Calu3 (cell line): Measurements from ENCODE around the gene ZNFX1. TPM values are rescaled to one million over a fixed set of nuclear protein-coding genes. Genes with fewer than 3 reads are reported as not detected.

Experiments
- BruUV-seq: library from RNA; stranded (reverse); fragments of 400-500 nt; replicated peaks from 2 replicates; lab custom pipeline; 2021; lab: Mats Ljungman, UMichigan
- CTCF ChIA-PET: fragments of 300-600 bp; sonication (Branson Sonifier 250); formaldehyde crosslinking; loops from one replicate; lab custom pipeline; 2022; ENCODE audit warnings: antibody characterized with exemption; lab: Charles Lee
- DNase-seq: peaks from one replicate; pipeline ENCODE4 v3.0.0; 2022
- H3K27ac Mint-ChIP-seq: one replicate; pipeline ENCODE4 v1.8.0; 2022; ENCODE audit warnings: mixed read lengths; ENCODE audit not compliant: unreplicated experiment
- H3K27me3 Mint-ChIP-seq: one replicate; pipeline ENCODE4 v1.8.0; 2022; ENCODE audit warnings: mixed read lengths; ENCODE audit not compliant: unreplicated experiment
- H3K36me3 Mint-ChIP-seq: one replicate; pipeline ENCODE4 v1.8.0; 2022; ENCODE audit warnings: mild to moderate bottlenecking, moderate library complexity, mixed read lengths; ENCODE audit not compliant: insufficient read depth, unreplicated experiment
- H3K4me1 Mint-ChIP-seq: one replicate; pipeline ENCODE4 v1.8.0; 2022; ENCODE audit warnings: mild to moderate bottlenecking, low read depth, mixed read lengths; ENCODE audit not compliant: unreplicated experiment
- H3K4me3 Mint-ChIP-seq: one replicate; pipeline ENCODE4 v1.8.0; 2022; ENCODE audit warnings: mild to moderate bottlenecking, low read depth, moderate library complexity, mixed read lengths; ENCODE audit not compliant: unreplicated experiment
- H3K9me3 Mint-ChIP-seq: one replicate; pipeline ENCODE4 v1.8.0; 2022; ENCODE audit warnings: low read depth, mixed read lengths; ENCODE audit not compliant: unreplicated experiment
- intact Hi-C: fragments of 100-400 bp; cut with micrococcal nuclease; formaldehyde crosslinking; loops from one replicate; pipeline ENCODE4 v1.10.0; 2022; ENCODE audit not compliant: unreplicated experiment
- total RNA-seq: library from RNA; stranded (reverse); gene quantifications from 2 replicates; pipeline ENCODE4 v1.2.3, GENCODE V29; 2022
- TF ChIP-seq, protein P1 (sequence below): fragments of 200-600 bp; IDR thresholded peaks from one replicate; pipeline ENCODE4 v1.8.0; 2022; ENCODE audit warnings: antibody characterized with exemption; ENCODE audit not compliant: unreplicated experiment

The ZNFX1 gene
- total RNA-seq, 1 experiment from 2014 or later, result 94.1 TPM

DNA sequence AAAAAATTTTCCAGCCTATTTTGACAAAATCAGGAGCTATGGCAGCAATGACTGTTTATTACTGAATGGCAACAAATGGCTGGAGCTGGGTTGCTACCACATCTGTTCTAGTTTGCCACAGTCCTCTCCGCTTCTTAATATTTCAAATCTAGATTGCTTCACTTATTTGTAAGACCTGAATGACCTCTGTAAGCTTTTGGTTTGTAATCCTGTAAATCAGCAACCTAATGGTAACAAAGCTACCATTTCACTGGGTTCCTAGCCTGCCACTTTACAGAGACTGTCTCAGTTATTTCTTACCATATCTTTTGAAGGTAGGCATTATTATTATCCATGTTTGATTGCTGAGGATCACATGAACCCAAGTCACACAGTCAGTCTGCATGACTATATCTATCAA, 15.4 kb downstream of the ZNFX1 start:
- CTCF ChIA-PET, result interaction anchor here (0.6 to 1.3 kb wide), 3 partner anchors 9 to 278 kb away, joined by 3 to 4 read pairs (median 3); no protein-coding TSS in a partner anchor
- peaks cover 85% of the 10 kb centered on the region for H3K36me3 Mint-ChIP-seq

DNA sequence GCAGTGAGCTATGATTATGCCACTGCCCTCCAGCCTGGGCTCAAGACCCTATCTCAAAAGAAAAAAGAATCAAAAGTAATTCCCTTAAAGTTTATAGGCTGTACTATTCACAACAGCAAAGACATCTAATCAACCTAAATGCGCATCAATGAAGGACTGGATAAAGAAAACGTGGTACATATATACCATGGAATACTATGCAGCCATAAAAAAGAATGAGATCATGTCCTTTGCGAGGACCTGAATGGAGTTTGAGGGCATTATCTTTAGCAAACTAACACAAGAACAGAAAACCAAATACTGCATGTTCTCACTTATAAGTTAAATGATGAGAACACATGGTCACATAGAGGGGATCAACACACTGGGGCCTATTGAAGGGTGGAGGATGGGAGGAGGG, 16.7 kb downstream of the ZNFX1 start:
- Mint-ChIP-seq H3K27me3 (no peaks in the 10 kb centered on the region), H3K4me3 (no peak overlapping the region), H3K36me3 (peaks cover 85% of the 10 kb centered on the region), H3K9me3 (no peaks in the 10 kb centered on the region), H3K4me1 (peaks cover 15% of the 10 kb centered on the region), H3K27ac (no peak overlapping the region)
- CTCF ChIA-PET, result no interaction called here
- BruUV-seq, result no TSS peak
- DNase-seq, result no peak
- intact Hi-C loops, result no loop called here
- TF ChIP-seq, protein P1, sequence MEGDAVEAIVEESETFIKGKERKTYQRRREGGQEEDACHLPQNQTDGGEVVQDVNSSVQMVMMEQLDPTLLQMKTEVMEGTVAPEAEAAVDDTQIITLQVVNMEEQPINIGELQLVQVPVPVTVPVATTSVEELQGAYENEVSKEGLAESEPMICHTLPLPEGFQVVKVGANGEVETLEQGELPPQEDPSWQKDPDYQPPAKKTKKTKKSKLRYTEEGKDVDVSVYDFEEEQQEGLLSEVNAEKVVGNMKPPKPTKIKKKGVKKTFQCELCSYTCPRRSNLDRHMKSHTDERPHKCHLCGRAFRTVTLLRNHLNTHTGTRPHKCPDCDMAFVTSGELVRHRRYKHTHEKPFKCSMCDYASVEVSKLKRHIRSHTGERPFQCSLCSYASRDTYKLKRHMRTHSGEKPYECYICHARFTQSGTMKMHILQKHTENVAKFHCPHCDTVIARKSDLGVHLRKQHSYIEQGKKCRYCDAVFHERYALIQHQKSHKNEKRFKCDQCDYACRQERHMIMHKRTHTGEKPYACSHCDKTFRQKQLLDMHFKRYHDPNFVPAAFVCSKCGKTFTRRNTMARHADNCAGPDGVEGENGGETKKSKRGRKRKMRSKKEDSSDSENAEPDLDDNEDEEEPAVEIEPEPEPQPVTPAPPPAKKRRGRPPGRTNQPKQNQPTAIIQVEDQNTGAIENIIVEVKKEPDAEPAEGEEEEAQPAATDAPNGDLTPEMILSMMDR, result no peak

More for the DNA sequence above, 15.4 kb downstream of the ZNFX1 start:
- no peak for DNase-seq
- intact Hi-C loops, result no loop called here
- TF ChIP-seq, protein P1, result no peak
- Mint-ChIP-seq H3K4me1 (peaks cover 22% of the 10 kb centered on the region), H3K9me3 (no peaks in the 10 kb centered on the region), H3K4me3 (no peak overlapping the region), H3K27ac (no peak overlapping the region), H3K27me3 (no peaks in the 10 kb centered on the region)
- TSS peak; percentile 1 for BruUV-seq

DNA sequence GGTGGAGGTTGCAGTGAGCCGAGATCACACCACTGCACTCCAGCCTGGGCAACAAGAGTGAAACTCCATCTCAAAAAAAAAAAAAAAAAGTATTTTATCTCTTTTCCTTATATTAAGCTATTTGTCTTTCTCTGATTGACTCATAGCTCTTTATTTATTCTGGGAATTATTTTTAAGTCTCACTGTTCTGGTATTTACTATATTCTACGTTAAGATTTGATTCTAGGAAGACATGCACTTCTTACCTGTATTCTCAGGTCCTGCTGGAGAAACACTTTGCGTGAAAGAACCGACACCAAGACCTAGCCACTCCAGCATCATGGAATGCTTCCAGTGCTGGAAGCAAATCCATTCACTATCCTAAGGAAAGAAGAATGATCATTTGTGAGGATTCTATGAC, 17.6 kb downstream of the ZNFX1 start:
- no peak for DNase-seq
- CTCF ChIA-PET, result interaction anchor here (0.6 to 2.1 kb wide), 2 partner anchors 14 to 16 kb away, joined by 3 to 4 read pairs; no protein-coding TSS in a partner anchor
- peaks cover 6% of the 10 kb centered on the region for H3K4me1 Mint-ChIP-seq
- H3K27me3 Mint-ChIP-seq, result no peaks in the 10 kb centered on the region
- H3K27ac Mint-ChIP-seq, result no peak overlapping the region
- H3K36me3 Mint-ChIP-seq, result peaks cover 89% of the 10 kb centered on the region
- H3K4me3 Mint-ChIP-seq, result no peak overlapping the region
- TF ChIP-seq, protein P1, result no peak
- no peaks in the 10 kb centered on the region for H3K9me3 Mint-ChIP-seq
- BruUV-seq, result no TSS peak
- intact Hi-C loops, result no loop called here

DNA sequence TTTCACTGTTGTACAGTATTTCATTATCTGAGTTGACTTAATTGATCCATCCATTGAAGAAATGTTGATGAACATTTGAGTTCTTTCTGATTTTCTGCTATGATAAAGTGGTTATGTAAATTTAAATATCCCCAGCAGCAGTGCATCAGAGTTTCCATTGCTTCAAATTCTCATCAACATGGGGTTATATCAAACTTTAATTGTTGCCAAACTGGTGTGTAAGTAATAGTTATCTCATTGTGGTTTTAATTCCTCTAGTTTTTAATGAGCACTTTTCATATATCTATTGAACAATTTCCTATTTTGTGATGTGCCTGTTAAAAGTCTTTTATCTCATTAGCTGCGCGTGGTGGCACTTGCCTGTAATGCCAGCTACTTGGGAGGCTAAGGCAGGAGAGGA, 18.1 kb downstream of the ZNFX1 start:
- CTCF ChIA-PET, result interaction anchor here (0.6 to 2.1 kb wide), 2 partner anchors 14 to 16 kb away, joined by 3 to 4 read pairs; no protein-coding TSS in a partner anchor
- peaks cover 6% of the 10 kb centered on the region for H3K4me1 Mint-ChIP-seq
- H3K27ac Mint-ChIP-seq, result no peak overlapping the region
- no peaks in the 10 kb centered on the region for H3K27me3 Mint-ChIP-seq
- intact Hi-C loops, result no loop called here
- DNase-seq, result no peak
- BruUV-seq, result no TSS peak
- TF ChIP-seq, protein P1, result no peak
- H3K4me3 Mint-ChIP-seq, result no peak overlapping the region
- no peaks in the 10 kb centered on the region for H3K9me3 Mint-ChIP-seq
- H3K36me3 Mint-ChIP-seq, result peaks cover 93% of the 10 kb centered on the region
